Heart left ventricle (tissue), 13 donors: ENCODE measurements around the gene EARS2.

Experiments used
- CTCF ChIP-seq, 12 donors: fragments of 200-600 bp; sonication (generic) in 4 of 12; IDR thresholded peaks; one replicate each; pipeline versions ENCODE4 v1.5.0 to v1.8.0; 2018 to 2022; ENCODE audit warnings: antibody characterized with exemption in 12 of 12, mild to moderate bottlenecking in 5 of 12
- POLR2A ChIP-seq, 2 donors: fragments of 450-650 bp; IDR thresholded peaks; one replicate each; pipeline ENCODE4 v1.6.1; 2017; ENCODE audit warnings: antibody characterized with exemption in 2 of 2, mild to moderate bottlenecking in 2 of 2, moderate library complexity in 2 of 2
- donor health status: ischemic (EF 13 %, LVEDD 7.1; RV severe dilation, severe dysfunction).
- donor health status: DM: no; HTN: yes; CAD: no.
- donor health status: DM: no; HTN: no; CAD: no.
- donor health status: ischemic (EF 25% LVEDD 6.9; RV normal size, moderate dysfunction).
- donor health status: ischemic (EF 25% LVEDD 5.7; RV mildly dilated, moderate dysfunction).
- donor health status: ischemic (EF 35%, LVEDD 5.7; RV mildly dilated, moderate dysfunction).
- donor health status: nonischemic (EF 11% LVEDD 7.7; RV severe dilation, severe dysfunction).
- donor health status: DM: yes; HTN: yes; CAD: no.
- donor health status: PGD.
- donor health status: ischemic (EF 29% LVEDD 5.4; RV normal size, mild dysfunction).
- donor health status: nonischemic (EF 23%, LVEDD 6.1; RV moderate dilation, normal function).

- TF ChIP-seq CTCF (IDR thresholded peaks at IDR 0.05) (no peak), POLR2A (IDR thresholded peaks at IDR 0.05) (no peak)
Observed at GRCh38 chr16:23485841-23486240, 71.3 kb downstream of the EARS2 start.
